Fibroblast of mammary gland (primary cell): Measurements from ENCODE around the gene ST7L.

Experiments used
- DNase-seq: peaks from one replicate; pipeline ENCODE4 v3.0.0-alpha.2; 2010; ENCODE audit warnings: low read depth
- H3K4me3 ChIP-seq: 2 replicates; pipeline ENCODE4 v1.5.1; 2011; ENCODE audit warnings: low read depth, mild to moderate bottlenecking, low read length, moderate library complexity; ENCODE audit not compliant: control insufficient read depth
- TF ChIP-seq, protein P1 (sequence below): conservative IDR thresholded peaks from 2 replicates; pipeline ENCODE4 v1.5.1; 2011; ENCODE audit warnings: low read depth, low read length, inconsistent platforms; ENCODE audit not compliant: control insufficient read depth, insufficient read depth

ST7L gene

DNA sequence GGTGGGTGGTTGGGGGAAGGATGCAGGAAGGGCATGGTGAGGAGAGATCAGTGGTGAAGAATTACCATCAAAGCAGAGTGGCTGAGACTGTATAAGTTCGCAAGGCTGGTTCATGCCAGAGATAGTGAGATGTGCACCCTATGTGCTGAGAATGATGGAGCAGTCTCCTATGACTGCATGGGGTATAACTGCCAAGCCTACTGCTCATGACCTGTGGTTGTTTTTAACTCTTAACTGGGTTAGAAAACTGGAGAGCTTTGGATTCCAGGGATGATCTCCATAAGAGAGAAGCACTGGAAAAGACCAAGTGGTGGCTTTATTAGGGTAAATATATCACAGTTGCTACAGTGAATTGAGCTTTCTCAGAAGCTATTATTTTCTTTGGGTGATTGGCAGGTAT is 94.0 kb downstream of the ST7L start:
- H3K4me3 ChIP-seq = no peak overlapping the region

DNA sequence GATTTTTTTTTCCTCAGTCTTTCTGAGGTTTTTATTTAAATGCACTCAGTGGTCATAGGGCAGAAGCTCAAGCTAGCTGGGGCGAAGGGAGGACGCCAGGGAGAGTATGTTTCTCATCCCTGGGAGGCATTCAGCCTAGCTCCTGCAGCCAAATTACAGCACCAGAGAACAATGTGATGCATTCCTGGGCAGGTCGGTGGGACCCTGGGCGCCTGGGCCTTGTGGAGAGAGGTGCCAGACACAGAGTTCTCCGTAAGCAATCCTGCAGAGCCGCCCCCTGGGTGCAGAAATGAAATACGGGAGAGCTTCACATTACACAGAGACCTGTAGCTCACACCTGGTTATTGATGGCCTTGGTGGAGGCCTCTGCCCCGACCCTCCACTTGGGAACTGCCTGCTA is 94.7 kb downstream of the ST7L start:
- peak; percentile 62 for DNase-seq
- TF ChIP-seq, protein P1, sequence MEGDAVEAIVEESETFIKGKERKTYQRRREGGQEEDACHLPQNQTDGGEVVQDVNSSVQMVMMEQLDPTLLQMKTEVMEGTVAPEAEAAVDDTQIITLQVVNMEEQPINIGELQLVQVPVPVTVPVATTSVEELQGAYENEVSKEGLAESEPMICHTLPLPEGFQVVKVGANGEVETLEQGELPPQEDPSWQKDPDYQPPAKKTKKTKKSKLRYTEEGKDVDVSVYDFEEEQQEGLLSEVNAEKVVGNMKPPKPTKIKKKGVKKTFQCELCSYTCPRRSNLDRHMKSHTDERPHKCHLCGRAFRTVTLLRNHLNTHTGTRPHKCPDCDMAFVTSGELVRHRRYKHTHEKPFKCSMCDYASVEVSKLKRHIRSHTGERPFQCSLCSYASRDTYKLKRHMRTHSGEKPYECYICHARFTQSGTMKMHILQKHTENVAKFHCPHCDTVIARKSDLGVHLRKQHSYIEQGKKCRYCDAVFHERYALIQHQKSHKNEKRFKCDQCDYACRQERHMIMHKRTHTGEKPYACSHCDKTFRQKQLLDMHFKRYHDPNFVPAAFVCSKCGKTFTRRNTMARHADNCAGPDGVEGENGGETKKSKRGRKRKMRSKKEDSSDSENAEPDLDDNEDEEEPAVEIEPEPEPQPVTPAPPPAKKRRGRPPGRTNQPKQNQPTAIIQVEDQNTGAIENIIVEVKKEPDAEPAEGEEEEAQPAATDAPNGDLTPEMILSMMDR = no peak

More for the DNA sequence above, 94.0 kb downstream of the ST7L start:
- DNase-seq = no peak
- TF ChIP-seq, protein P1 = no peak

DNA sequence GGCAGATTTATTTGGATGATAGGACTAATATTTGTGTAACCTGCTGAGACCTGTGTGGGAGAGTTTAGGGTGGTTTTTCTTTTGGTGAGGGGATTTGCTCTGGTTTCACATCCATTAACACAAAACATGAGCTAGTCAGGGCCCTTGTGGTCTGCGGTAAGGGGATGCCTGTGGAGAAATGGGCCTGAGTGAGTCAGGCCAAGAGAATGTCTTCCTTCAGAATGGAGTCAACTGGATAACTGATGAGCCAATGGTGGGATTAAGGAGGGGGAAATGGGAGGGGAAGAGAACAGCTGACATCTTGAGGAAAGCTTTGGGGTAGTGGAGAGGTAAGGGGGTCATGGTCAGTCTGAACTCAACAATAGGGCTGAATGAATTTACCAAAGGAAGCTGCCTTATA is 96.3 kb downstream of the ST7L start:
- no peak overlapping the region for H3K4me3 ChIP-seq
- TF ChIP-seq, protein P1 = no peak
- DNase-seq = peak; percentile 93

More for the DNA sequence above, 94.7 kb downstream of the ST7L start:
- H3K4me3 ChIP-seq = no peak overlapping the region

DNA sequence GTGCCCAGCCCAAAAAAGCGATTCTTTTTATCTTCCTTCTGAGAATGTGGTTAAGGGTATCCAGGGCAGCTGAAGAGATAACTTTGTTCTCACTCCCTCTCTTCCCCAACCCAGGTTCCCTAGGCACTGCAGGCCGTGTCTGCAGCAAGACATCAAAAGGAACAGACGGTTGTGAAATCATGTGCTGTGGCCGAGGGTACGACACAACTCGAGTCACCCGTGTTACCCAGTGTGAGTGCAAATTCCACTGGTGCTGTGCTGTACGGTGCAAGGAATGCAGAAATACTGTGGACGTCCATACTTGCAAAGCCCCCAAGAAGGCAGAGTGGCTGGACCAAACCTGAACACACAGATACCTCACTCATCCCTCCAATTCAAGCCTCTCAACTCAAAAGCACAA is 98.8 kb downstream of the ST7L start:
- H3K4me3 ChIP-seq = no peak overlapping the region
- TF ChIP-seq, protein P1 = no peak
- no peak for DNase-seq

DNA sequence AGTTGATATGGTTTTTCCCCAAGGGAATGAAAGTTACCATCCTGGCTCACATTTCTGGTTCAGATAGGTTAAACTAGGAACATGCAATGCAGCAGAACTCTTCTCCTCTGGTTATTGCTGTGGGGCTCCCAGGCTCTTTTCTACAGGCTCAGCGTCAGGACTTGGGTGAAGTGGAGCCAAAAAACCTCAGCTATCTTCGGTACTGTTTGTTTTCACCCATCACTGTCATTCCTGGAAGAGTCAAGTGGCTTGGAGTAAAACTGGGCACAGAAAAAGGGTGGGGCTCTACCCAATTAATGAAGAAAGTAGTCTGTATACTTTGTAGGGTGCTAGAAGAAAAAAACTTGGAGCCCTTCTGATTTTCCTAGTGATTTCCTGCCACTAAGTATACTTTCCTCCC is 100.8 kb downstream of the ST7L start:
- TF ChIP-seq, protein P1 = no peak
- no peak for DNase-seq
- no peak overlapping the region for H3K4me3 ChIP-seq

DNA sequence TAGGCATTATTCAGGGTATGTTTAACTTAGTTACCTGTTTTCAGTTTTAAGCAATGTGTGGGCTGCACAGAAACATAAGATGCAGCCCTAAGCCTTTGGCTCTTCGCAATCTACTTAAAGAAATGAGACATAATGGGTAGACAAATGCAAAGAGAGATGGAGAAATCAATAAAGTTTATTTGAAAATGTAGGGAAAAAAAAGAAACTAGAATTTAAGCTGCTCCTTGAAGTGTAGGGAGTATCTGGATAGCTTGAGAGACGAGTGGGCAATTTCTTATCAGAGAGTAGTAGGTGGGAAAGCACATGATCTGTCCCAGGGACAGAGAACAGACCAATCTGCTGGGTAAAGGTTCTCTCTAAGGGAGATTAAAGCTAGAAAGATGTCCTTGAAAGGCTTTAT is 101.3 kb downstream of the ST7L start:
- no peak overlapping the region for H3K4me3 ChIP-seq
- DNase-seq = no peak
- TF ChIP-seq, protein P1 = no peak

DNA sequence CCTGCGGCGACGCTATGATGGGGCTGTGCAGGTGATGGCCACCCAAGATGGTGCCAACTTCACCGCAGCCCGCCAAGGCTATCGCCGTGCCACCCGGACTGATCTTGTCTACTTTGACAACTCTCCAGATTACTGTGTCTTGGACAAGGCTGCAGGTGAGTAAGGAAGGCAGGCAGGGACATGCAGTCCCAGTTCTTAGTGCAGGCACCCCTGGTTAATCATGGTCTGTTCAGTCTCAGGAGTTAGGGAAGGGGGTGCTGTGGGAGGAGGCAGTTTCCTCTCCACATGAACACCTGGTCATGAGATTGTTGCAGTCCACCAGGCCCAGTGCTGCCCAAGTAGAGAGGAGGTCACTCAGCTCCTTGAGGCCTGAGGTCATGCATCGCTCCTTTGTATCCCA is 101.7 kb downstream of the ST7L start:
- no peak for DNase-seq
- H3K4me3 ChIP-seq = no peak overlapping the region
- TF ChIP-seq, protein P1 = no peak
